Measurements from ENCODE around the gene POLG. TPM values are rescaled to one million over a fixed set of nuclear protein-coding genes. Genes with fewer than 3 reads are reported as not detected.

POLG gene
- total RNA-seq, 4 donors from 2014 or later = 52.9 to 93.3 (median 66.9) TPM

GRCh38 chr15:89363770-89364169, 29.1 kb upstream of the POLG start:
- DNase-seq (ENCODE audit: low spot score) (no peak), ATAC-seq (ENCODE audit: low FRiP score) (no peak)
- no peak for TF ChIP-seq CTCF (IDR thresholded peaks at IDR 0.05)

- DNase-seq (ENCODE audit: low spot score) (no peak), ATAC-seq (ENCODE audit: low FRiP score) (no peak)
- no peak for TF ChIP-seq CTCF (IDR thresholded peaks at IDR 0.05)
Measured at GRCh38 chr15:89363133-89363532, 28.5 kb upstream of the POLG start.

GRCh38 chr15:89362203-89363101, 27.8 kb upstream of the POLG start:
- ATAC-seq (ENCODE audit: low FRiP score) (no peak), DNase-seq (ENCODE audit: low spot score) (no peak)
- no peak for TF ChIP-seq CTCF (IDR thresholded peaks at IDR 0.05)

GRCh38 chr15:89361451-89362202, 27.0 kb upstream of the POLG start:
- DNase-seq (ENCODE audit: low spot score) = no peak
- no peak for TF ChIP-seq CTCF (IDR thresholded peaks at IDR 0.05)
- no peak for ATAC-seq (ENCODE audit: low FRiP score)

GRCh38 chr15:89360294-89360971, 25.8 kb upstream of the POLG start:
- DNase-seq (ENCODE audit: low spot score) = no peak
- ATAC-seq (ENCODE audit: low FRiP score) = no peak
- TF ChIP-seq CTCF (IDR thresholded peaks at IDR 0.05) = no peak

- no peak for DNase-seq (ENCODE audit: low spot score)
- TF ChIP-seq CTCF (IDR thresholded peaks at IDR 0.05) = no peak
Measured at GRCh38 chr15:89359471-89360293, 25.1 kb upstream of the POLG start.

More at GRCh38 chr15:89359471-89360293, 25.1 kb upstream of the POLG start:
- no peak for ATAC-seq (ENCODE audit: low FRiP score)

All from omental fat pad (tissue), 4 donors.